ENCODE data around the gene EHD2. TPM values are rescaled to one million over a fixed set of nuclear protein-coding genes. Genes with fewer than 3 reads are reported as not detected.
"Not testable (repeated sequence)": the region's sequence is repeated elsewhere in the genome, so short reads cannot be mapped to it uniquely, and the experiment has no call there.

Gene EHD2
- total RNA-seq, 3 donors from 2014 or later = 38.8 to 121 (median 67.2) TPM

DNA sequence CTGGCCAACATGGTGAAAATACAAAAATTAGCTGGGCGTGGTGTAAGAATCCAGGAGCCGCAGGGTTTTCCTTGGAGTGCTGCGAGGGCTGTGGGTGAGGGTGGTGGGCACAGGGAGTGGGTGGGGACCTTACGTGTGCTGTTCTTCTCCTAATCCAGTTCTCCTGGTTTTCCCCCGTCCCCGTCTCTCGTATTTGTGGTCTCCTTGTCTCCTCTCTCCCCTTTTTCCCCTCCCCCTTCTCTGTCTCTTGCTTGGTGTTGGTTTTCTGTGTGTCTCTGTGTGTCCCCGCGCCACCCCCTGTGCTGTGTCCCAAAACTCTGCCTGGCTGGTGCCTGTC, 67.0 kb downstream of the EHD2 start:
- Histone ChIP-seq H3K27ac (peak overlapping the region; percentile 98 to 99), H3K4me3 (peak overlapping the region; percentile 77 to 96 (median 83)), H3K9me3 (no peaks in the 10 kb centered on the region), H3K4me1 (peaks cover 0 to 5% of the 10 kb centered on the region in 2 donors), H3K27me3 (no peaks in the 10 kb centered on the region), H3K36me3 (no peaks in the 10 kb centered on the region)
- no peak for DNase-seq (ENCODE audit: low spot score in 2 of 2)
- intact Hi-C loops (cut with DNase I; ENCODE audit: low total_unique reads) = no loop called here
- TF ChIP-seq POLR2A (IDR thresholded peaks at IDR 0.05) (no peak), POLR2AphosphoS5 (IDR thresholded peaks at IDR 0.05) (no peak)
- TF ChIP-seq, protein P1, sequence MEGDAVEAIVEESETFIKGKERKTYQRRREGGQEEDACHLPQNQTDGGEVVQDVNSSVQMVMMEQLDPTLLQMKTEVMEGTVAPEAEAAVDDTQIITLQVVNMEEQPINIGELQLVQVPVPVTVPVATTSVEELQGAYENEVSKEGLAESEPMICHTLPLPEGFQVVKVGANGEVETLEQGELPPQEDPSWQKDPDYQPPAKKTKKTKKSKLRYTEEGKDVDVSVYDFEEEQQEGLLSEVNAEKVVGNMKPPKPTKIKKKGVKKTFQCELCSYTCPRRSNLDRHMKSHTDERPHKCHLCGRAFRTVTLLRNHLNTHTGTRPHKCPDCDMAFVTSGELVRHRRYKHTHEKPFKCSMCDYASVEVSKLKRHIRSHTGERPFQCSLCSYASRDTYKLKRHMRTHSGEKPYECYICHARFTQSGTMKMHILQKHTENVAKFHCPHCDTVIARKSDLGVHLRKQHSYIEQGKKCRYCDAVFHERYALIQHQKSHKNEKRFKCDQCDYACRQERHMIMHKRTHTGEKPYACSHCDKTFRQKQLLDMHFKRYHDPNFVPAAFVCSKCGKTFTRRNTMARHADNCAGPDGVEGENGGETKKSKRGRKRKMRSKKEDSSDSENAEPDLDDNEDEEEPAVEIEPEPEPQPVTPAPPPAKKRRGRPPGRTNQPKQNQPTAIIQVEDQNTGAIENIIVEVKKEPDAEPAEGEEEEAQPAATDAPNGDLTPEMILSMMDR (IDR thresholded peaks at IDR 0.05) = no peak

DNA sequence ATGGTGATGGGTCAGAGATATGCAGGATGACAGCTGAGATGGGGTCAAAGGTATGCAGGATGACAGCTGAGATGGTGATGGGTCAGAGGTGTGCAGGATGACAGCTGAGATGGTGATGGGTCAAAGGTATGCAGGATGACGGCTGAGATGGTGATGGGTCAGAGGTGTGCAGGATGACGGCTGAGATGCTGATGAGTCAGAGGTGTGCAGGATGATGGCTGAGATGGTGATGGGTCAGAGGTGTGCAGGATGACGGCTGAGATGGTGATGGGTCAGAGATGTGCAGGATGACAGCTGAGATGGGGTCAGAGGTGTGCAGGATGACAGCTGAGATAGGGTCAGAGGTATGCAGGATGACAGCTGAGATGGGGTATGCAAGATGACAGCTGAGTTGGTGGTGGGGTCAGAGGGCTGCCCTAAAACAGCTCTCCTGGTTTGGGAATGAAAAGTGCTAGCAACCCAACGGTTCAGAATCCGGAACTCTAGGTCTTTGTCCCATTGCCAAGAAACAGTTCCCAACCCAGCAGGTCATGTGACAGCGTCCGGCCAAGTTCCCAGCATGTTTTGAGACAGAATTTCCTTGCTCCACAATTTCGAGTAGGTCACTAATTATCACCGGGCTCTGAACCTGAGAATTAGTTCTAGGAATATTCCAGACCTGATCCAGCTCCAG, 68.5 kb downstream of the EHD2 start:
- H3K4me1 ChIP-seq = peaks cover 0 to 5% of the 10 kb centered on the region in 2 donors
- intact Hi-C loops (cut with DNase I; ENCODE audit: low total_unique reads) = no loop called here
- DNase-seq (ENCODE audit: low spot score in 2 of 2) = peak in 1 of 2 donors; percentile 45
- H3K36me3 ChIP-seq = no peaks in the 10 kb centered on the region
- H3K27me3 ChIP-seq = no peaks in the 10 kb centered on the region
- TF ChIP-seq POLR2A (IDR thresholded peaks at IDR 0.05) (no peak), POLR2AphosphoS5 (IDR thresholded peaks at IDR 0.05) (no peak)
- TF ChIP-seq, protein P1 (IDR thresholded peaks at IDR 0.05) = no peak
- H3K4me3 ChIP-seq = peak overlapping the region in 1 of 3 donors; percentile 83
- H3K9me3 ChIP-seq = no peaks in the 10 kb centered on the region
- H3K27ac ChIP-seq = peak overlapping the region; percentile 42 to 99

DNA sequence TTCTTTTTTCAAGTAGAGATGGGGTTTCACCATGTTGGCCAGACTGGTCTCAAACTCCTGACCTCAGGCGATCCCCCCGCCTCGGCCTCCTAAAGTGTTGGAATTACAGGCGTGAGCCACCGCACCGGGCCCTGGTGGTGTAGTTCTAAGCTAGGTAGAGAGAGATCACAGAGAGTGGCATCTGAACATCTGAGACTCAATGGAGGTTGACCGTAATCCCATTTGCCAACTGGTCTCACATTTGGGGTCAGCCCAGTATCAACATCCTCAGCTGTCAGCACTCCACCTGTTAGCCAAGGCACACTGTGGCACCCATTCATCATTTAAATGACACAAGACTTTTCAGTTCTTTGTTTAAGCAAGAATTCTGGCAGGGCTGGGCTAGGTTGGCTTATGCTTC, 73.3 kb downstream of the EHD2 start:
- H3K4me3 ChIP-seq = no peak overlapping the region
- no peak for DNase-seq (ENCODE audit: low spot score in 2 of 2)
- no peaks in the 10 kb centered on the region for H3K36me3 ChIP-seq
- TF ChIP-seq, protein P1 (IDR thresholded peaks at IDR 0.05) = no peak
- TF ChIP-seq POLR2A (IDR thresholded peaks at IDR 0.05) (no peak), POLR2AphosphoS5 (IDR thresholded peaks at IDR 0.05) (no peak)
- H3K27me3 ChIP-seq = no peaks in the 10 kb centered on the region
- H3K27ac ChIP-seq = no peak overlapping the region
- intact Hi-C loops (cut with DNase I; ENCODE audit: low total_unique reads) = no loop called here
- H3K4me1 ChIP-seq = no peaks in the 10 kb centered on the region
- no peaks in the 10 kb centered on the region for H3K9me3 ChIP-seq

DNA sequence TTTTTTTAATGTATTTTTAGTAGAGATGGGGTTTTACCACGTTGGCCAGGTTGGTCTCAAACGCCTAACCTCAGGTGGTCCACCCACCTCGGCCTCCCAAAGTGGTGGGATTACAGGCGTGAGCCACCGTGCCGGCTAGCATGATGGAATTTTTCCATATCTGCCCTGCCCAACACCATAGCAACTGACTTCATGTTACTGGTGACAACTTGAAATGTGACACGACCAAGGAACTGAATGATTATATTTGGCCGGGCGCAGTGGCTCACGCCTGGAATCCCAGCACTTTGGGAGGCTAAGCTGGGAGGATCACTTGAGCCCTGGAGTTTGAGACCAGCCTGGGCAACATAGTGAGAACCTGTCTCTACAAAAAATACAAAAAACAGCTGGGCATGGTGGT, 74.1 kb downstream of the EHD2 start:
- intact Hi-C loops (cut with DNase I; ENCODE audit: low total_unique reads); H3K27ac ChIP-seq: not testable (repeated sequence)

DNA sequence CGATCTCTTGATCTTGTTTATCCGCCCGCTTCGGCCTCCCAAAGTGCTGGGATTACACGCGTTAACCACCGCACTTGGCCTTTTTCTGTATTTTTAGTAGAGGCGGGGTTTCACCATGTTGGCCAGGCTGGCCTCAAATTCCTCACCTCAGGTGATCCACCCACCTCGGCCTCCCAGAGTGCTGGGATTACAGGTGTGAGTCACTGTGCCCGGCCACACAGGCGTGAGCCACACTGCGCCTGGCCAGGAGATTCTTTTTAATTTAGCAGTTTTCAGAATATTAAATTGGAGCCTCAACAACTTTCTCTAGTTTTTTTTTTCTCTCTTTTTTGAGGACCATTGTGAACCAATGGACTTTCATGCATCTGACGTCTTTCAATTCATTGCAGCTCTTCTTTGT, 76.6 kb downstream of the EHD2 start:
- DNase-seq (ENCODE audit: low spot score in 2 of 2); H3K4me3 ChIP-seq; intact Hi-C loops (cut with DNase I; ENCODE audit: low total_unique reads); H3K36me3 ChIP-seq; H3K27me3 ChIP-seq; H3K27ac ChIP-seq; H3K9me3 ChIP-seq; H3K4me1 ChIP-seq: not testable (repeated sequence)

More for the DNA sequence above, 74.1 kb downstream of the EHD2 start:
- not testable (repeated sequence) for H3K27me3 ChIP-seq; H3K4me1 ChIP-seq; H3K36me3 ChIP-seq; H3K9me3 ChIP-seq; H3K4me3 ChIP-seq; DNase-seq (ENCODE audit: low spot score in 2 of 2)

DNA sequence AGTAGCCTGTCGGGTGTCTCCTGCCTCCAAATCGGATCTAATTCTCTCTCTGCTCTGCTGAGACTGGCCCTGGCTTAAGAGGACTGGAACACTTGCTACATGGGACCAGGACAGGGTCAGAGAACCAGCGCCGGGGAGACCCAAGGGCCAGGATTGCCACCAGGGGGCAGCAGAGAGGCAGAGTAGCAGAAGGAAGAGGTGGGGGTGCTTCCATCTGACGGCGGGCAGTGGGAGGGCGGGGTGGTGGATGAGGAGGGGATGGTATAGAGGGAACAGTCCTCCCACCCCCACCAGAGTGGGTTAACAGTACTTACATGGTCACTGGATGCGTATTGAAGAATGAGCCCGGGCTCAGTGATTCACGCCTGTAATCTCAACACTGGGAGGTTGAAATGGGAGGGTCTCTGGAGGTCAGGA, 77.2 kb downstream of the EHD2 start:
- DNase-seq (ENCODE audit: low spot score in 2 of 2) = peak; percentile 47 to 78

More for the DNA sequence above, 77.2 kb downstream of the EHD2 start:
- H3K4me1 ChIP-seq = no peaks in the 10 kb centered on the region
- no peaks in the 10 kb centered on the region for H3K9me3 ChIP-seq
- no peak overlapping the region for H3K27ac ChIP-seq
- TF ChIP-seq, protein P1 (IDR thresholded peaks at IDR 0.05) = peak in 2 of 3 donors; percentile 68 to 71
- TF ChIP-seq POLR2A (IDR thresholded peaks at IDR 0.05) = no peak
- H3K36me3 ChIP-seq = no peaks in the 10 kb centered on the region
- H3K4me3 ChIP-seq = no peak overlapping the region
- intact Hi-C loops (cut with DNase I; ENCODE audit: low total_unique reads) = no loop called here
- H3K27me3 ChIP-seq = no peaks in the 10 kb centered on the region
